GM18873 (cell line): ENCODE measurements around the gene RASSF5.
"Not testable (repeated sequence)": the region's sequence is repeated elsewhere in the genome, so short reads cannot be mapped to it uniquely, and the experiment has no call there.

Source experiments
- ATAC-seq: cut with Tn5 transposase; IDR thresholded peaks from one replicate; pipeline ENCODE4 v1.9.1; 2021; ENCODE audit warnings: mild to moderate bottlenecking, moderate library complexity, moderate number of reproducible peaks; ENCODE audit not compliant: unreplicated experiment, low FRiP score

RASSF5 gene

DNA sequence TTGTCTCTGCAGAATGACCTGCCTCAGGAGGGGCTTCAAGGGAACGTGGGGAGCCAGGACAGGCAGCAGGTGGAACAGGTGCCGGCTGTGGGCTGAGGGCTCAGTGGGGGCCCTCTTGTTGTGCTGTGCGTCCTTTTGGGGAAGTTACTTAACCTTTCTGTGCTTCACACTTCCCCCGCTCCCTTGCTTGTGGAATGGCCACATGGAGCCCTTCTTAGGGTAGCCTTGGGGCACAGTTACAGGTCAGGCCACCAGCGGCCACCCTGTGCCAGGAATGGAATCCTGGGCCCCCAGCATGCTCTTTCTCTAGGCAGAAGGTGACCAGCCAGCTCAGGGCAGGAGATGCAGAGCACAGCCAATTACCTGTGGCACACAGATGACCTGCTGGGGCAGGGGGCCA is 34.4 kb upstream of the RASSF5 start:
- no peak for ATAC-seq

DNA sequence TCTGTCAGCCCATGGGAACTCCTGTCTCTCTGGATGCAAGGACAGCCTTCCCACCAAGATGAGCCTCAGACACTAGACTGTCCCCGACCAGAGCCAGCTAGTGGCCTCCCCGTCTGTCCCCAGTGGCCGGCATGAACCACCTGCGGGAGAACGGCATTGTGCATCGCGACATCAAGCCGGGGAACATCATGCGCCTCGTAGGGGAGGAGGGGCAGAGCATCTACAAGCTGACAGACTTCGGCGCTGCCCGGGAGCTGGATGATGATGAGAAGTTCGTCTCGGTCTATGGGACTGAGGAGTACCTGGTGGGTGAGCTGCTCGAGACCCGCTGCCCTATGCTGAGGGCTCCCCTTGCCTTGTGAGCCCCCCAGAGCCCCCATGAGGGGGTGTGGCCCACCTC is 31.3 kb upstream of the RASSF5 start:
- ATAC-seq: no peak

DNA sequence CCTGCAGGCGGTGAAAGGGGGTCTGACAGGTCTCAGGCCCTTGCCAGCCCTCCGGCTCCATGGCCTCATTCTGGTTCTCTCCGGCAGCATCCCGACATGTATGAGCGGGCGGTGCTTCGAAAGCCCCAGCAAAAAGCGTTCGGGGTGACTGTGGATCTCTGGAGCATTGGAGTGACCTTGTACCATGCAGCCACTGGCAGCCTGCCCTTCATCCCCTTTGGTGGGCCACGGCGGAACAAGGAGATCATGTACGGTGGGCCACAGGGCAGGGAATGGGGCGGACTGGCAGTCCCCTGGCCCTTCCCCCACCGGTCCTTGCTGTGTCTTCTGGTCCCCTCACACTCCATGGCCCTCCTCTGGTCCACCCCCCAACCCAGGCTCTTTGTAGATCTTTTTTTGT is 30.7 kb upstream of the RASSF5 start:
- ATAC-seq: no peak

DNA sequence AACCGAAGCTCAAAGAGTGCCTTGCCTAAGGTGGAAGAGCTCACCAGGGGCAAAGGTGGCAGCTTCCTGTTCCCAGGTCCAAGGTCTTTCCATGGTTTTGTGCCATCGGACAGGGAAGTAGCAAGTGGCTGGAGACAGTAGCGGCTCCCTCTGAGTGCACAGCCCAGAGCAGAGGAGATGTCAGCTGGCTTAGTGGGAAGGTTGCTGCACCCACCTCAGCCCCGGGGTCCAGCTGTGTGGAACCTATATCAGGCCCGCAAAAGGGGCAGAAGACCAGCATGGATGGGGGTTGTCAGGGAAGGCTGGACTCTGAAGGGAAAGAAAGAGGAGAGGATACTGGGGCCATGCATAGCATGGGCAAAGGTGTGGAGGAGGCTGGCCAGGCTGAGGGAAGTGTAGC is 30.2 kb upstream of the RASSF5 start:
- ATAC-seq: no peak

DNA sequence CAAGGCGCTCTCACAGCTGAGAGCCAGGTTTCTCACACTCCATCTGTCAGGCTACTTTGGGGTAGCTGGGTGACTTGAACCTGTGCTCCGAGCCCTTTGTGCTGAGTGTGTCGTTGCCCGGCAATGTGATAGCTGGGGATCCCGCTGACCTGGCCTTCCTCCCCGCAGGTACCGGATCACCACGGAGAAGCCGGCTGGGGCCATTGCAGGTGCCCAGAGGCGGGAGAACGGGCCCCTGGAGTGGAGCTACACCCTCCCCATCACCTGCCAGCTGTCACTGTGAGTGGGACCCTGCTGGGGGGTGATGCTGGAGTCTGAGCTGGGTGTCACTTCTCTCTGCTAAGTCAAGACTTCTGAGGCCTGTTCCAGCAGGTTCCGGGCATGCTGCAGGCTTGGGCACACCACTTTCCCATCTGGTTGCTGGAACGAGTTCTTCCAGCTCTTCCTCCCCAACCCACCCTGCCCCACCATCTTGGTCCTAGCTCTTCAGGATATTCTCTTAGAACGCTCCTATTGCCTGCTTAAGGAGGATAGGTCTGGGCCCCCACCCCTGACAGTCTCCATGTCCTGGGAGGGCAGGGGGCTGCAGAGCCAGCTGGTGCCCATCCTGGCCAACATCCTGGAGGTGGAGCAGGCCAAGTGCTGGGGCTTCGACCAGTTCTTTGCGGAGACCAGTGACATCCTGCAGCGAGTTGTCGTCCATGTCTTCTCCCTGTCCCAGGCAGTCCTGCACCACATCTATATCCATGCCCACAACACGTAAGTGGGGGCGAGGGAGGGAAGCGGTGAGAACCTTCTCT is 29.6 kb upstream of the RASSF5 start:
- ATAC-seq: no peak

DNA sequence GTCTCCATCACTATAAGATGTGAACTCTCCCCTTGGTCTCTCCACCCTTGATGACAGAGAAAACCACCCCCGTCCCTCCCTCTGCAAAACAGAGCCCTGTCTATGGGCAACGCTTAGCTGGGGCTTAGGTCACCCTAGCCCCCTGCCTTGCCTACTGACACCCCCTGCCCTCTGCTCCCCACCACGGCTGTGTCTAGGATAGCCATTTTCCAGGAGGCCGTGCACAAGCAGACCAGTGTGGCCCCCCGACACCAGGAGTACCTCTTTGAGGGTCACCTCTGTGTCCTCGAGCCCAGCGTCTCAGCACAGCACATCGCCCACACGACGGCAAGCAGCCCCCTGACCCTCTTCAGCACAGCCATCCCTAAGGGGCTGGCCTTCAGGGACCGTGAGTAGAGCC is 28.6 kb upstream of the RASSF5 start:
- no peak for ATAC-seq

DNA sequence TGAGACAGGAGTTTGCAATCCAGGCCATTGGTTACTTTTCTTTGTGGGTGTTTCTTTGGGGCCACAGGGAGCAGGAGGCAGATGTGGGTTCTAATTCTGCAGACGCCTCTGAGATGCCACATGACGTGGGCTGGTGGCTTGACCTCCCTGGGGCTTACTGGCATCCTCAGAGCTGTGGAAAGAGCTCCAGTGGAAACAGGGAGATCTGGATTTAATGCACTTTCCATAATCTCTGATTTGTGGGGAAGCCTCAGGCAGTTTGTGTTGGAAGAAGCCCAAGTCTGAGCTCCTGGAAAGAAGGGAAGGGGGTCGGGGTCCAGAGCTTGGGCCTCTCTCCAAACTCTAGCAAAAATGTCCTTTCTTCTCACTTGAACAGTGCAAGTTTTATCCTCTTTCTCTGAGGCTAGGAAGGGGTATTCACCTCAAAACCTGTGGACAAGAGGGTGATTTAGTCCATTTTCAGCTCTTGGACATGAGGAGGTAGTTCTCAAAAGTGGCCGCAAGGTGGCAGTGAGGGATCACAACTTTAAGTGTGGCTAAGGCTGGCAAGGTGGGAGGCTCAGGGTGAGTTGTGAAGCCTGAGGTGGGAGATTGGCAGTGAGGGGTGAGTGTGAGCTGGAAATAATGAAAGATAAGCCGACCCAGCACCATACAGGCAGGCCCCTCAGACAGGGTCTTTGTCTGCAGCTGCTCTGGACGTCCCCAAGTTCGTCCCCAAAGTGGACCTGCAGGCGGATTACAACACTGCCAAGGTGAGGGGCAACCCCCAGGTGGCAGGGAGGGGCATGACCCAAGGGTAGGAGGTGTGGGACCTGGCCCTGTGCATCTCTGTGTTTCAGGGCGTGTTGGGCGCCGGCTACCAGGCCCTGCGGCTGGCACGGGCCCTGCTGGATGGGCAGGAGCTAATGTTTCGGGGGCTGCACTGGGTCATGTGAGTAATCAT is 27.9 kb upstream of the RASSF5 start:
- ATAC-seq: no peak

DNA sequence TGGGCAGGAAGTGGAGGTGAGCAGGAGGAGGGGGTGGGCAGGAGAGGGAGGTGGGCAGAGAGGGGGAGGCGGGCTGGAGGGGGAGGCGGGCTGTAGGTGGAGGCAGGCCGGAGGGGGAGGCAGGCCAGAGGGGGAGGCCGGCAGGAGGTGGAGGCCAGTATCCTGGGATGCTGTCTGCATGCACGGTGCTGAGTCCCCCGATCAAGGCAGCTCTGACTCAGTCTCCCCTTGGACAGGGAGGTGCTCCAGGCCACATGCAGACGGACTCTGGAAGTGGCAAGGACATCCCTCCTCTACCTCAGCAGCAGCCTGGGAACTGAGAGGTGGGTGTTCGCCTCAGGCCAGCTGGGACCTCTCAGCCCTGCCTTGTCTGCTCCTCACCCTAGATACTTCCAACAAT is 27.1 kb upstream of the RASSF5 start:
- no peak for ATAC-seq

DNA sequence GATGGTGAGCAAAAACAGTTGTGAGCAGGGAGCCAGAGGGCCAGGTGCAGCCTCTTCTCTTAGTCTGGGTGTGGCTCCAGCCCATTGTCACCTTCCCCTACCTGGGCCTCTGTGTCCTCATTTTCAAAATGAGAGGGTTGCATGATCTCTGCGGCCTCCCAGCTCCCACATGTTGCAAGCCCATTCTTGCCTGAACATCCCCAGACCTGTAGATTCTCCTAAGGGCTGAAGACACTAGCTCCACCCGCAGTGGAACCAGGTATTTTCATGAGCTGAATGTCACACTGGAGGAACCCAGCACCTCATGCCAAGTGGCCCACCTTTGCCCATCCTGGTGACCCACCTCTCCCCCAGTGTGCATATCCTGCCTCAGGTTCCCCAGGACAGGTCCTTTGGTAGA is 24.7 kb upstream of the RASSF5 start:
- no peak for ATAC-seq

DNA sequence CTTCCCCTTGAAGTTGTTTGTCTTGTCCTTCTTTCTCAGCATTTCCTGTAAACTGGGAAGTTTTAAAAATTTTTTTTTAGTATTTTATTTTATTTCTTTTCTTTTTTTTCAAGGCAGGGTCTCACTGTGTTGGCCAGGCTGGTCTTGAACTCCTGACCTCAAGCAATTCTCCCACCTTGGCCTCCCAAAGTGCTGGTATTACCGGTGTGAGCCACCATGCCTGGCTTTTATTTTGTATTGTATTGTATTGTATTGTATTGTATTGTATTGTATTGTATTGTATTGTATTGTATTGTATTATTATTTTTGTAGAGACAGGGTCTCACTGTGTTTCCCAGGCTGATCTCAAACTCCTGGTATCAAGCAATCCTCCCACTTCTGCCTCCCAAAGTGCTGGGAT is 23.5 kb upstream of the RASSF5 start:
- not testable (repeated sequence) for ATAC-seq

DNA sequence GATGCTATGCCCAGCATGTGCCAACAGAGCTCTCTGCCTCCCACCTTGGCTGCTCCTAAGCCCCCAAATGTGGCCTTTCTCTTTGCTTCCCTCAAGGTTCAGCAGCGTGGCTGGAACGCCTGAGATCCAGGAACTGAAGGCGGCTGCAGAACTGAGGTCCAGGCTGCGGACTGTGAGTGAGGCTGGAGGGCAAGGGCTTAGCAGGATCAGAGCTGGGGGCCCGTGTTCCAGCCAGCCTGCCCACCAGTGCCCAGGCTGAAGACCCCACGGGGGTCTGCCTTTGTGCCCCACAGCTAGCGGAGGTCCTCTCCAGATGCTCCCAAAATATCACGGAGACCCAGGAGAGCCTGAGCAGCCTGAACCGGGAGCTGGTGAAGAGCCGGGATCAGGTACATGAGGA is 22.4 kb upstream of the RASSF5 start:
- ATAC-seq: no peak

DNA sequence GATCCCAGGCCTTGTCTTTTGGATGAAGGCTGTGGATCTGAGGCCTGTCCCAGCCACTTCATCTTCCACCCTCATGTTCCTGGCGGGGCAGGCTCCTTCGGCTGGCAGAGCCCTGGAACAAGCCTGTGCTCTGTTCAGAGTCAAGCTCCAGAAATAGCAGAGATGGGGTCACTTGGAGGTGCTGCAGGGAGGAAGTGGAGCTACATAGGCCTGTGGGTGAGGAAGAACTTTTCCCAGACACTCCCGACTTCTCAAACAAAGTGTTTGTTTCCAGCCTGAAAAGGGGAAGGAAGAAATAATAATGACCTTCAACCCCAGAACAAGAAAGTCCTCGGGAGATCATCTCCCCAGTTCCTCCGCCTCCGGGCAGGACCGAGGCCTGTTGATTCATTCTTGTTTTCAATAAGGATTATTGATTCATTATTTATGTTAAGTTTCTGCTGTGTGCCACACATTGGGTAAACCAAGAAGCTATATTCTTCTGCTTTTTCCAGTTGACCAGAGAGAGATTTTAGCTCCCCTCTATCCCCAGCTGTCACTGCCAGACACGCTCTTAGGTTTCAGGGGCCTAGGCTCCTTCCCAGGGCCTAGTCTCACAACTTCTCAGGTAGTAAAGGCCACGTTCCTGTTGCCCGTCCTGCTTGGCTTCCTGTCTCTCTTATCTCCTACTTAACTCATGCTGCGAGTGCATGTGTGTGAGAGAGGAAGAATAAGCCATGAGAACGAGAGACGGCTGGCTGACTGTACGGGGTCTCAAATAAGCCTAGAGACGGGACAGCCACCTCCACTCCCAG is 20.1 kb upstream of the RASSF5 start:
- ATAC-seq: no peak

DNA sequence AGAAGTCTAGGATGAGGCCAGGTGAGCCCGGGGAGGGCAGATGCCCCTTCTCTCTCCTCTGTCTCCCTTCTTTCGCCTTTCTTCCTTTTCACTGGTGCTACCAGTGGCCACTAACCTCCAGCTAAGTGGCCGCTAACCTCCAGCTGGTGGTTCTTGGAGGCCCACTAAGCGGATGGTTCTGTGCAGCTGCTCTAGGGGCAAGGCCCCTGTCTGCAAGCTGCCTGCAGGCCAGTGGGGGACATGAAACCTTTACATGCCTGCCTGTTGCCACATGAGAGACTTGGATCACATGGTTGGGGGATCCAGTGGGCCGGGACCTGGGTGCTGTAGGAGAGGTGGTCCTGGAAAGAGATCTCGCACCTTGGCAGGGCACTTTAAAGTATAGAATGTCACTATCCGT is 19.4 kb upstream of the RASSF5 start:
- ATAC-seq: no peak

DNA sequence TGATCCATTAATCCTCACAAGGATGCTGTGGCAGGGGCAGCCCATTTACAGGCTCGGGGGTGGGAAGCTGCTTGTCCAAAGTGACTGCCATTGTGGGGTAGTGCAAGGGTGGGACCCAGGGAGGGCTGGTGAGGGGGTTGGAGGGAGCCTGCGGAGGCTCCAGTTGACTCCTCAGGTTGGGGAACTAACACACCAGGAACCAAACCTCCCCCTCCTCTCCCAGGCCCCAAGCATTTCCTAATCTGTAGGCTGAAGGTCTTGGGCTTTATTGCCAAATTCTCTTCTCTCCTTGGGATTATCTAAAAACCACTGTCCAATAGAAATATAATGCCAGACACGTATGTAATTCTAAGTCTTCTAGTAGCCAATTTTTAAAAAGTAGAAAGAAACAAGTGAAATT is 18.9 kb upstream of the RASSF5 start:
- ATAC-seq: no peak

DNA sequence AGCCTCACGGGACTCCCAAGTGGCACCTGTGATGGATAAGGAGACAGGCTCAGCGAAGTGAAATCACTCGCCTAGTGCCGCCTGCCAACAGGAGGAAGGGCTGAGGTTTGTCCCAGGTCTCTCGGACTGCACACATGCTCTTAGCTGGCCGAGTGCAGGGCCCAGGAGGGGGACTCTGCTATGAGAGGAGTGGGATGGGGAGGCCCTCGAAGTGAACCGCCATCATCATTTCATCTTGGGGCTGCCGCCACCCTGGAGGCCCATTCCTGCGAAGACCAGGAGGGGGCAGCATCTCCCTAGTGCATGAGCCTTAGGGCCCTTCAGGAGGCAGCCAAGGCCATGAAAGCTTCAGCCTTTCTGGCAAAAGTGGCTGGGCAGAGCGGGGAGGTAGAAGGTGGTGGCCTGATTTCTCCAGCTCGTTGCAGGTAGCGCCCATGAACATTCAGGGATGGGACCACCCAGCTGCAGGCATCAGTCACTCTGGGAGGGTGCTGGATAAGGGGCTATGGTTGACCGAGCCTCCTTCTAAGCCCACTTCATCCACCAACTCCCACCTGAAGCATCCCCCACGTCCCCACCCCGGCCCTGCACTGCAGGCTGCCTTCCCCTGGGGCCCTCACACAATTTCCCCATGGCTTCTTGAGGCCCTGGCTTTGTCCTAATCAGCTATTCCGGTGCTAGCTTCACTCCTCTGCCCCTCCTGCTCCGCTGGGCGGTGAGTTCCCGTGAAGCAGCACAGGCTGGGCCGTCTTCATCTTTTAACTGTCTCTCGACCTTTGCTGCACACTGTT is 17.2 kb upstream of the RASSF5 start:
- ATAC-seq: no peak

DNA sequence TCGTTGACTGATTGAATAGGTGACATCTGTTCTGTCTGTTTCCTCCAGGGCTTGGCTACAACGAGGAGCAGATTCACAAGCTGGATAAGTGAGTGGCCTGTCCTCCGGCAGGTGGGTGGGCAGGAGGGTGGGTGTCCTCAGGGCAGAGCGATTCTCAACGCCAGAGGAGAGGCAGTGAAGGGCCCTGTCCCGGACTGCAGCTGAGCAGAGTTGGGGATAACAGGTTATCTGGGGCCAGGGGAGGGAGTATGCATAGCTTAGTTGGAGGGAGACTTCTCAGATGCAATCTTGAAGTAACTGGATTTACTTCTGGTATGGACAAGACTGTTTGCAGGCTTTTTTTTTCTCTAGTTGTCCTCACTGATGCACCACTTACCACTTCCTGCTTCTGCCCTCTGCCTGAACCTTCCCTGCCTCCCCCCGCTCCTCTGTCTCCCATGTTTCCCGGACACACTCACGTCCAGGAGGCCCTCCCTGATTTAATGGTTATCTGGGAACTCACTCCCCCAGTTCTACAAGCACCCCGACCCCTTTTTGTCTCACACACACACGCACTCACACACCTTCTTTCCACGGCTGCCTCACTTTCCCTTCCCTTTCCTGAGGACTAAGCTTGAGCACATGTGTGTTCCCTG is 16.4 kb upstream of the RASSF5 start:
- ATAC-seq: no peak

DNA sequence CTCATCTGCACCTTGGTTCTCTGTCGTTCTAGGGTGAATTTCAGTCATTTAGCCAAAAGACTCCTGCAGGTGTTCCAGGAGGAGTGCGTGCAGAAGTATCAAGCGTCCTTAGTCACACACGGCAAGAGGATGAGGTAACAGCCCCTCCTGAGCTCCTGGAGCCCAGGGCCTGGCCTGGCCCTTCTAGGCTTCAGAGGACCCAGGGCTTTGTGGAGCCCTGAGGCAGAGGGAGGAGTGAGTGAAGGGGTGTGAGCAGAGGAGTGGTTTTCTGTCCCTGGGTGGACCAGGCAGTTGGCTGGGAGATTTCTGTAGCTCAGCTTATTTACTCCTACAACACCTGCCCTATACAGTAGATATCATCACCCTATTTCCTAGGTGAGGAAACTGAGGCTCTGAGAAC is 15.7 kb upstream of the RASSF5 start:
- no peak for ATAC-seq

DNA sequence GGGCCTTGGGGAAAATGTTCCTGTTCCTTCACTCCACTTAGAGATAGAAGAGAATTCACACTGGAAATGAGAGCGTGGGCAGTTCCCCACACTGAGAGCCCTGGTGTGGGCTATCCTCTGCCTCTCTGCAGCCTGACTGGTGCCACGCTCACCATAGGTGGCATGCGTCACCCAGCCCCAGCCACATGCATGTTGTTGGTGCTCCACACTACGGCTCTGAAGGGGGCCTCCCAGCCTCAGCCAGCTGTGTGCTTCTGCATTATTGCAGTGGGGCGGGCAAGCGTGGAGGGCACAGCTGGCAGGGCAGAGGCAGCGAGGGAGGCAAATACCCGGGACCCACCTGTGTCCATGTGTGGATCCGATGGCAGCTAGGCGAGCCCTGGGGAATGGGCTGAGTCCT is 14.7 kb upstream of the RASSF5 start:
- no peak for ATAC-seq

DNA sequence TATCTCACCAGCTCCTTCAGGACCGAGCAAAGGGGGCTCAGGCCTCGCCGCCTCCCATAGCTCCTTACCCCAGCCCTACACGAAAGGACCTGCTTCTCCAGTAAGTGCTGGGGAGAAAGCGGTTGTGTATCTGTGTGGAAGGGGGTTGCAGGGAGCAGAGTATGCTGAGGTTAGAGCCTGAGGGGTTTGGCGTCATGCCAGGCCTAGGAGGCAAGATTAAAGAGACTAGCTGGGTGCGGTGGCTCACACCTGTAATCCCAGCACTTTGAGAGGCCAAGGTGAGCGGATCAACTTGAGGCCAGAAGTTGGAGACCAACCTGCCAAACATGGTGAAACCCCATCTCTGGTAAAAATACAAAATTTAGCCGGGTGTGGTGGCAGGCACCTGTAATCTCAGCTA is 14.1 kb upstream of the RASSF5 start:
- ATAC-seq: no peak

DNA sequence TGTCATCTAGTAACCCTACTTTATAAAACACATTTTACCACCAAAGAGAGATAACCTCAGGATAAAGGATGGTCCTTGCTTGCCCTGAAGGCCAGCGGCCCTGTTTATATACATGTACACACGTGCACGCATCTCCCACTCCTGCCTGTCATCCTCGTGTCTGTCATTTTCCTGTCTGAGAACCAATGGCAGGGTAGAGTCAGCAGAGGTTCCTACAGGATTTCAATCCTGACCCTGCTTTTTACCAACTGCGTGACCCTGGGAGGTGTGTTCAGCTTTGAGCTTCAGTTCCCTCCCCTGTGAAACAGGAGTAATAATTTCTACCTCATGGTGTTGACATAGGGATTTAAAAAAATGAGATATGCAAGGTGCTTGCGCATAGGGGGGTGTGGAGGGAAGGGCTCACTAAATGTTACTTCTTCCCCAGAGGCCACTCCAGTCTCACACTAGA is 12.3 kb upstream of the RASSF5 start:
- no peak for ATAC-seq
